HG02973 (cell line): Measurements from ENCODE around the gene CITED2.
A peak's percentile ranks its signal among the peaks of the same experiment; 100 is the strongest.

Experiments used
- ATAC-seq: cut with Tn5 transposase; IDR thresholded peaks from one replicate; pipeline ENCODE4 v1.9.1; 2021; ENCODE audit warnings: moderate library complexity; ENCODE audit not compliant: unreplicated experiment

Gene CITED2

DNA sequence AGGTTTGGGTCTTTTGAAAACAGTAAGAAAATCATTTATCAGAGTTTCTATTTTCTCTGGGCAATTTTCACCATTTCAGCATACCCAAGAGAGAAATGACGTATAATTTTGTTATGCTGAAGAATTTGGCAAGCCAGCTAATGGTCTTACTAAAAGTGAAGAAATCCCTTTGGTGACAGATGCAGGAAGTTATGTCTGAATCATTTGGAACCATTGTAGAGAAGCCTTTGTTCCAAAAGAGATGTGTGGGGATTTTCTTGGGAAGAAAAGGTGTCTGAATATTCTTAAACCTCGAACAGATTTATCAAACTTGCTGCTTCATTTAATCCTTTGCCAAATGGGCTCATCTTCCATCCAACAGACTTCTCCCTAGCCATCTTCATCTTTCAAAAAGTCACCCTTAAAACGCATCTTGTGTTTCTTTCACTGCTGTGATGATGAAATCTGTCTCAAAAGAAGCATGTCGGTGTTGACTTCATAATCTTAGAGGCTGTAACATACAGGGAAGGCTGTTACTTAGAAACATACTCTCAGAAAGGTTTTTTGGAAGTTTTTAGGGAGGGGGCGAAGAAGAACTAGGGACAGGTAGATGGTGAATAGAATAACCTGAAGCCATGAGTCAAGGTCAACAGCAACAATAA, 39.5 kb downstream of the CITED2 start:
- ATAC-seq = no peak

DNA sequence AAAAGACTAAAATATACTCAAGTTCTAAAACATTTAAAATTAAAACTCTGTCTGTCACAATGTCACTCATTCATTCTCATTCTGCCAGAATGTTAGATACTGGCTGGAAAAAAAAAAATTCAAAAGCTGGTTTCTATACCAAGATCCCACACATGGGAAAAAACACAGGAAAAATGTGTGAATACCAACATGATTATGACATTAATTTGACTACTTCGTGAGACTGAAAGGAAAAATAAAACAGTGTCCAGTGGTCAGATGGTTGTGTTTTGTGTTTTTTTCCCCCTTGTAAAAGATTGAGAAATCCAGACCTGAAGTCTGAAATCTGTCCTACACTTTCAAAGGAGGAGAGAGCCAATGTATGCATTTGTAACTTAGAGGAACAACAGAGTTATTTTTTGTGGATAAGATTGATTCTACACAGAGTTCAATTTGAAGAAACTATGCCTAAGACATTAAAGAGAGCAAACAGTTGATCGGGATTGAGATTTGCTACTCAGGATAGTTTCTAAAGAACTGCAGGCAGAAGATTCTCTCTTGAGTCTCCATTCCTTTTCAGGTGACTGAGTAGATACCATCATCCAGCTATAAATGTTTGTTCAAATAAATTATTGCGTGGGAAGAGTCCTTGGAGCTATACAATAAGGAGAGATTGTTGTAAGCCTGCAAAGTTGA, 43.5 kb downstream of the CITED2 start:
- no peak for ATAC-seq

DNA sequence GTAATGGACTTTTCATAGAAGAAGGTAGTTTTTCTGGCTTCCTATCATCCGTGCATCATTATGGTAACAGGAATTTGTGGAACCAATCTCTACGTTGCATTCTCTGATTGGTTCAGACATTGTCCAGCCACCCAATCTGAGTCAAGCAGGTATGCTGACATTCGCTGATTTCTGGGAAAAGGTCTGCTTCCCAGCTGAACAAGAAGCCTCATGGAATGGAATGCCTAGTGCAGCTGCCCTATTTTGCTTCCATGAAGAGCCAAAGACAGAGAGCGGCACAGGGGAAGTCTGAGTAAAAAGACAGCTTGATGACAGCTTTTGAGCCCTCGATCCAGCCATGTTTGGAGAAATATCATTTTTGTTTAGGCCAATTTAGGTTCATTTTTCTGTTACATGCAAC, 44.1 kb downstream of the CITED2 start:
- ATAC-seq = no peak

DNA sequence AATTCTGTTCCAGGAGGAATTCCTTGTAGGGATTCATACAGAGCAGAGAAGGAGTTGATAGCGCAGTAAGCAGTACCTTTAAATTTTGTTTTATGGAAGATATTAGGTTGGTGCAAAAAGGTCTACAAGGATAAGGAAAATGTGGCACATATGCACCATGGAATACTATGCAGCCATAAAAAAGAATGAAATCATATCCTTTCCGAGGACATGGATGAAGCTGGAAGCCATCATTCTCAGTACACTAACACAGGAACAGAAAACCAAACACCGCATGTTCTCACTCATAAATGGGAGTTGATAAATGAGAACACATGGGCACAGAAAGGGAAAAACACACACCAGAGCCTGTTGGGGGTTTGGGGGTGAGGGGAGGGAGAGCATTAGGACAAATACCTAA, 45.2 kb downstream of the CITED2 start:
- ATAC-seq = no peak

DNA sequence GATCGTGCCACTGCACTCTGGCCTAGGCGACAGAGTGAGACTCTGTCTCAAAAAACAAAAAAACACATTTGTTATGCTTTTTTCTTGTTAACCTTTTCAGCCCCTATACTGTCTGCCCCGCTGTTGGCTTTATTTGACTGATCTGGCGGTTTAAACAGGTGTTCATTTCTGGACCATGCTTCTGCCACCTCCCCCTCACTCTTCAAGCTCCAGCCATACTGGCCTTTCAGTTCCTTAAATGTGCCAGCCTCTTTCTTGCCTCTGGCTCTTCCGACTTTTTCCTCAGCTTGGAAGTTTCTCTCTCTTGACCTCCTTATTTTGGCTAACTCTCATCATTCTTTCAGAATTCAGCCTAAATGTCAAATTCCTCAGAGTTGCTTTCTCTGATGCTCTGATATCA, 47.4 kb downstream of the CITED2 start:
- ATAC-seq = peak; percentile 34

DNA sequence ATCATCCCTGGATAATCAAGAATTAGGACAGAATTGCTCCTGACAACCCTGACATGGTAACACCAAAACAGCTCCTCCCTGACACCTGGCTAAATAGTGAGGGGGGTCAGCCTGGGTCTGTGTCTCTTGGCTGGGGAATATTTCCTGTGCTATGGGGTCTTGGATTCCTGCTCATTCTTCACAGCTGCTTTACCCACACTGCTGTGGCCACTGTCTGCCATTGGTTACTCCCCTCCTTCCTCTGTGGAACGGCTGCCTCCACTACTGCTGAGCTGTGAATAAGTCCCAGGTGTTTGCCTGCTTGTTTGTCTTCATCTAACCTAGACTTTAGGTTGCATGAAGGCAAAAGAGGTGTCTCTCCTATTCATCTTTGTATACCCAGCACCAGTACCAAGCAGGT, 48.8 kb downstream of the CITED2 start:
- no peak for ATAC-seq

DNA sequence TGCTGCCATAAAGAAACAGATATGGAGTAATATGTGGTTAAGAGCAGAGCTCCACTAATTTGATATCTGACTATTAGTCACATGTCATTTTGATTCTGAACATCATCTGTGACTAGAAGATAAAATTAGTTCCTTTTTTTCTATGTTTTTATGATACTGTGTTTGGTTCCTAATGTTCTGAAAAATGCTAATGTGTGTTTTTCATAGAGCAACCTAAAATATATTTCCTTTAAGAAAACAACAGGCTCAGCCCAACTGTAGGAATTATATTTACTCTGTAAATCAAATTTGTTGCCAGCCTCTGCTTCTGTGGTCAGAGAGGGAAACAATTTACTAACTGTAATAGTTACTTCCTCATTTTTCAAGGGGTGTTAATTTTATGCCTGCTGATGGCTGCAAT, 49.3 kb downstream of the CITED2 start:
- ATAC-seq = peak; percentile 34

DNA sequence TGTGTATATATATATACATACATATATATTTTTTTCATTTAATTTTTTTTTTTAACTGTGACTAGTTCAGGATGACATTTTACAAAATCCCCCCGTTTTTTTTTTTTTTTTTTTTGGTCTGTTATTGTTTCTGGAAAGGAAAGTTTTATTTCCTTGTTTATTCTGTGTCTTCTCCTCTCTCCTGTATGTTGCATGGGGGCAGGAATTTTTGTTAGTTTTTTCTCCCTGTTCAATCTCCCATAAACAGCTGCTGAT, 50.2 kb downstream of the CITED2 start:
- ATAC-seq = no peak

DNA sequence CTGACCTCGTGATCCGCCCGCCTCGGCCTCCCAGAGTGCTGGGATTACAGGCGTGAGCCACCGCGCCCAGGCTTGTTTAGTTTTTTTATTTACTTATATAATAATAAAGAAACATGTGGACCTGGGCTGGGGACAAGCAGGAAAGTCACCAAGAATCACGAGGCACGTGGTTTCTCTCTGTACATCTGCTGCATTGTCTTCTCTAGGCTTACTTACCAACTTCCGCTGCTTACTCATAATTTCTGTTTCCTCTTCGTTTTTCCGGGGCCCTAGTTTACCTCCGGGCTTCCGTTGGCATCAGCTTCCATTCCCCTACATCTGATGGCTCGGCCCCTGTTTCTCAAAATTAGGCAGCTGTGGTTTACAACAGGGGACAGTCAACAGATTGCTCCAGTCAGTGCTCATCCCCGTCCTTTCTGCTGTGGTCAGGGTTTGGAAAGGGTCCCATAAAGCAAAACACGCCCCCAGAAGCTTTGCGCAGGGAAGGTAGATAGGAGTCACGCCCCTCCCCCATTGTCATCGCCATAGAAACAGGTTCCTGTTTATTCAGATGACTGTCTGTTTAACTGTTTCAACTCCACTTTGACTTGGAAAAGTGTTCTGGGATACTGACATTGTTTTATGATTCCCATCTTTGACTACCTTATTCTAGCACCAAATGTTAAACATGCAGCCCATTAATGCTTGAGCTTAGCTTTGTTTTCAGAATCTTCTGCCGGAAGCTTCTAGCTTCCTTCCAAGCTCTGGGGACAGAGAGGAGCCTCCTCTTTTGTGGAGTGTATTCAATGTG, 50.7 kb downstream of the CITED2 start:
- ATAC-seq = peak; percentile 49
